NCI-H2227 (cell line): Measurements from ENCODE around the gene SIGLEC8.

Experiments used
- DNase-seq: peaks from one replicate; lab custom pipeline; 2025; ENCODE audit not compliant: unreplicated experiment; lab: John Stamatoyannopoulos, UW

The SIGLEC8 gene

DNA sequence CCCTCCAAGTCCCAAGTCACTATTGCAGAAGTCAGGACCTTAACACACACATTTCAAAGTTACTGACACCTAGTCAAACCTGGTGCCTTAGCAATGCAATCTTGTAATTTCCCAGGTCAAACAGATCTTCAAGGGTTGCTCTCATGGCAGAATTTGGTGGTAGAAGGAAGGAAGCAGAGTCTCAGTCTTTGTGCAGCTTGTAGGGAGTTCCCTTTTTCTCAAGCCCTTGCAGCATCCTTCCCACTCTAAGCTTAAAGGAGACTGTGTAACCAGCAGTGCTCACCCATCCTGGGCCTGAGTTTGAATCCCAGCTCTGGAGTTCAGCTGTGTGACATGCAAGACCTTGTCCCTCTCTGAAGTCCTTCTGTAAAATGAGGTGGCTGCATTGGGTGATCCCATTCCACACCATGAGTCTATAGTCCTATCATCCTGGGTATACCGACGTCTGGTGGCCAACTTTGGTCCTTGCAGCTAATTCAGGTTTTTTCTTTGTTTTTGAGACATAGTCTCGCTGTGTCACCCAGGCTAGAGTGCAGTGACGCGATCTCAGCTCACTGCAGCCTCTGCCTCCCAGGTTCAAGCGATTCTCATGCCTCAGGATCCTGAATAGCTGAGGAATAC lies 50.6 kb downstream of the SIGLEC8 start:
- no peak for DNase-seq

DNA sequence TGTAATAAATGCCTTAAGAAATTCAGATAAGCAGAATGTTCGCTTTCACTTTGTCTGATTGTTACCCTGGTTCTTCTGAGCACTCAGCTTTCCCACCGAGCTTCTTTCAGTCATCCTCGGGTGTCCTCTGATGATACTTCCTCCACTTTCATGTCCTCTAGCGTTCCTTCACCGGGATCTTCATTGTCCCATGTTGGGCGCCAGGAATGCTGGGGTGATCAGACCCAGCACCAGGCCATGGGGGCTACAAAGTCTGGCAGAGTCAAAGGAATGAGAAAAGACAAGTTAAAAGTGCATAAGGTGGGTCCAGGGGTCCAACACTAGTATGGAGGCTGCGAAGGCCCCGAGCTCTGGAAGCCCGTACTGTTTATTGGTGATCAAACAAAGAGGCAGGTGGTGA lies 56.1 kb downstream of the SIGLEC8 start:
- no peak for DNase-seq
